ENCODE measurements around the gene LRRC4C.

The LRRC4C gene

GRCh38 chr11:41414771-41415440 lies 44.5 kb downstream of the LRRC4C start:
- no peak for DNase-seq

GRCh38 chr11:41413843-41414242 lies 45.6 kb downstream of the LRRC4C start:
- no peak for DNase-seq

- no peak for DNase-seq
Observed at GRCh38 chr11:41405812-41406211, 53.6 kb downstream of the LRRC4C start.

- DNase-seq = no peak
Observed at GRCh38 chr11:41404109-41404508, 55.3 kb downstream of the LRRC4C start.

- no peak for DNase-seq
Observed at GRCh38 chr11:41403458-41403857, 56.0 kb downstream of the LRRC4C start.

- no peak for DNase-seq
Observed at GRCh38 chr11:41400819-41401382, 58.6 kb downstream of the LRRC4C start.

- no peak for DNase-seq
Observed at GRCh38 chr11:41400124-41400523, 59.3 kb downstream of the LRRC4C start.

GRCh38 chr11:41399323-41399722 lies 60.1 kb downstream of the LRRC4C start:
- DNase-seq = no peak

- no peak for DNase-seq
Observed at GRCh38 chr11:41398175-41398574, 61.3 kb downstream of the LRRC4C start.

- no peak for DNase-seq
Observed at GRCh38 chr11:41394521-41395195, 64.8 kb downstream of the LRRC4C start.

- DNase-seq = no peak
Observed at GRCh38 chr11:41392596-41392995, 66.9 kb downstream of the LRRC4C start.

GRCh38 chr11:41389623-41390130 lies 69.8 kb downstream of the LRRC4C start:
- DNase-seq = no peak

GRCh38 chr11:41384329-41384728 lies 75.1 kb downstream of the LRRC4C start:
- no peak for DNase-seq

GRCh38 chr11:41383768-41384167 lies 75.7 kb downstream of the LRRC4C start:
- DNase-seq = no peak

GRCh38 chr11:41382927-41383326 lies 76.5 kb downstream of the LRRC4C start:
- no peak for DNase-seq

- DNase-seq = no peak
Observed at GRCh38 chr11:41379084-41379483, 80.4 kb downstream of the LRRC4C start.

GRCh38 chr11:41377709-41378394 lies 81.6 kb downstream of the LRRC4C start:
- no peak for DNase-seq

- no peak for DNase-seq
Observed at GRCh38 chr11:41351825-41352224, 107.6 kb downstream of the LRRC4C start.

- no peak for DNase-seq
Observed at GRCh38 chr11:41346042-41346441, 113.4 kb downstream of the LRRC4C start.

GRCh38 chr11:41334007-41334933 lies 125.2 kb downstream of the LRRC4C start:
- DNase-seq = no peak

- no peak for DNase-seq
Observed at GRCh38 chr11:41333357-41333756, 126.1 kb downstream of the LRRC4C start.

- no peak for DNase-seq
Observed at GRCh38 chr11:41328324-41328723, 131.1 kb downstream of the LRRC4C start.
